Measurements from ENCODE around the gene PPCS.

Gene PPCS

DNA sequence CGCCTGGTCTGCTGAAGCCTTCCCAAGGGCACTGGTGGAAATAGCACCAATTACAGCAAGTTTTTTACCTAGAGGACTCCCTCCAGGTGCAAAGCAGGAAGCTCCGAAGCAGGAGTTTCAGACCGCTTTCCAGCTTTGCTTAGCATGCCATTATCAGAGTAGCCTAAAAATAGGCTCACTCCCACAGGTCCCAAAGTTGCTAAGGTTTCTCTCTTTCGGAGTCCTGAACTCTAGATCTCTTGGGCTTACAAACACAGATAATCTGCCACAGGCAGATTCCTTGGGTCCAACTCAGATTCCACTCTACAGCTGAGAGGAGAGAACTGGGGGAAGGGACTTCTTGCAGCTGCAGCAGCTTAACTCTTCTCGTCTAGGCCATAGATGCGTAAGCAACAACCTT, 23.0 kb upstream of the PPCS start:
- Histone ChIP-seq H3K27ac (ENCODE audit: low read length) (no peak overlapping the region), H3K9me3 (replicated peaks; ENCODE audit: insufficient read depth, low read length) (no peaks in the 10 kb centered on the region), H2AFZ (ENCODE audit: low read length) (no peak overlapping the region), H3K27me3 (replicated peaks; ENCODE audit: insufficient read depth, low read length) (no peaks in the 10 kb centered on the region), H4K20me1 (ENCODE audit: insufficient read depth, low read length) (no peaks in the 10 kb centered on the region), H3K9ac (ENCODE audit: low read length) (no peak overlapping the region), H3K79me2 (ENCODE audit: low read length) (no peaks in the 10 kb centered on the region), H3K4me2 (ENCODE audit: low read depth, low read length) (no peak overlapping the region), H3F3A (ENCODE audit: insufficient read depth, low read length) (no peaks in the 10 kb centered on the region), H3K9me2 (replicated peaks; ENCODE audit: insufficient read depth, low read length) (no peaks in the 10 kb centered on the region), H3K4me1 (ENCODE audit: low read length) (no peaks in the 10 kb centered on the region), H3K4me3 (ENCODE audit: low read length) (no peak overlapping the region), H3K36me3 (replicated peaks; ENCODE audit: insufficient read depth, low read length) (no peaks in the 10 kb centered on the region)
- TF ChIP-seq, protein P1, sequence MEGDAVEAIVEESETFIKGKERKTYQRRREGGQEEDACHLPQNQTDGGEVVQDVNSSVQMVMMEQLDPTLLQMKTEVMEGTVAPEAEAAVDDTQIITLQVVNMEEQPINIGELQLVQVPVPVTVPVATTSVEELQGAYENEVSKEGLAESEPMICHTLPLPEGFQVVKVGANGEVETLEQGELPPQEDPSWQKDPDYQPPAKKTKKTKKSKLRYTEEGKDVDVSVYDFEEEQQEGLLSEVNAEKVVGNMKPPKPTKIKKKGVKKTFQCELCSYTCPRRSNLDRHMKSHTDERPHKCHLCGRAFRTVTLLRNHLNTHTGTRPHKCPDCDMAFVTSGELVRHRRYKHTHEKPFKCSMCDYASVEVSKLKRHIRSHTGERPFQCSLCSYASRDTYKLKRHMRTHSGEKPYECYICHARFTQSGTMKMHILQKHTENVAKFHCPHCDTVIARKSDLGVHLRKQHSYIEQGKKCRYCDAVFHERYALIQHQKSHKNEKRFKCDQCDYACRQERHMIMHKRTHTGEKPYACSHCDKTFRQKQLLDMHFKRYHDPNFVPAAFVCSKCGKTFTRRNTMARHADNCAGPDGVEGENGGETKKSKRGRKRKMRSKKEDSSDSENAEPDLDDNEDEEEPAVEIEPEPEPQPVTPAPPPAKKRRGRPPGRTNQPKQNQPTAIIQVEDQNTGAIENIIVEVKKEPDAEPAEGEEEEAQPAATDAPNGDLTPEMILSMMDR (IDR thresholded peaks at IDR 0.05; ENCODE audit: low read length) = no peak
- TF ChIP-seq EZH2 (optimal IDR thresholded peaks at IDR 0.05; ENCODE audit: low read depth, low read length) (no peak), EZH2phosphoT487 (IDR thresholded peaks at IDR 0.05; ENCODE audit: low read length) (no peak)
- DNase-seq = no peak

DNA sequence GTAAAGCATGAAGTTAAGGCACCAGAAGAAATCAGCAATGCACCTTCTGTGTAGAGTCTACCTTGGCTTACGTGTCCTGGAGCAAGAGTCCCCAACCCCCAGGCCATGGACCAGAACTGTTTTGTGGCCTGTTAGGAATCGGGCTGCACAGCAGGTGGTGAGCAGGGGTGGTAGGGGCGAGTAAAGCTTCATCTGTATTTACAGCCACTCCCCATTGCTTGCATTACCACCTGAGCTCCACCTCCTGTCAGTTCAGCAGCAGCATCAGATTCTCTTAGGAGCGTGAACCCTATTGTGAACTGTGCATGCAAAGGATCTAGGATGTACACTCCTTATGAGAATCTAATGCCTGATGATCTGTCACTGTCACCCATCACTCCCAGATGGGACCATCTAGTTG, 22.0 kb upstream of the PPCS start:
- Histone ChIP-seq H3K4me1 (ENCODE audit: low read length) (no peaks in the 10 kb centered on the region), H3K9me3 (replicated peaks; ENCODE audit: insufficient read depth, low read length) (no peaks in the 10 kb centered on the region), H3K27me3 (replicated peaks; ENCODE audit: insufficient read depth, low read length) (no peaks in the 10 kb centered on the region), H2AFZ (ENCODE audit: low read length) (no peak overlapping the region), H3K4me3 (ENCODE audit: low read length) (no peak overlapping the region), H3K79me2 (ENCODE audit: low read length) (no peaks in the 10 kb centered on the region), H3K9me2 (replicated peaks; ENCODE audit: insufficient read depth, low read length) (no peaks in the 10 kb centered on the region), H3K9ac (ENCODE audit: low read length) (no peak overlapping the region), H3K36me3 (replicated peaks; ENCODE audit: insufficient read depth, low read length) (no peaks in the 10 kb centered on the region), H3F3A (ENCODE audit: insufficient read depth, low read length) (no peaks in the 10 kb centered on the region), H3K27ac (ENCODE audit: low read length) (no peak overlapping the region), H3K4me2 (ENCODE audit: low read depth, low read length) (no peak overlapping the region), H4K20me1 (ENCODE audit: insufficient read depth, low read length) (no peaks in the 10 kb centered on the region)
- TF ChIP-seq, protein P1 (IDR thresholded peaks at IDR 0.05; ENCODE audit: low read length) = no peak
- TF ChIP-seq EZH2 (optimal IDR thresholded peaks at IDR 0.05; ENCODE audit: low read depth, low read length) (no peak), EZH2phosphoT487 (IDR thresholded peaks at IDR 0.05; ENCODE audit: low read length) (no peak)
- DNase-seq = no peak

DNA sequence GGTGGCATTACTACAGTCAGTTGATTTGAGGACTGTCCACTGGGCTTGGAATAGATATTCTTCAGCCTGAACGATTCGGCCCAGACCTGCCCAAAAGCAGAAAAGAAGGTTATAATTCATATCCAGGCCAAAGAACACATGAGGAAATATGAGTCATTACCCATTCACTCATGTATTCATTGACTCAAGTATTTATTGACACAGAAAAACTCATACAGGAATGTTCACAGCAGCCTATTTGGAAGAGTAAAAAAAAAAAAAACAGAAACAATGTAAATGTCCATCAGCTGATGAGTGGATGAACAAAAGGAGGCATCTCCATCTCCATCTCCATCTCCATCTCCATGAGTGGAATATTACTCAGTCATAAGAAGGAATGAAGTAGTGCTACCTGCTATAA, 16.4 kb upstream of the PPCS start:
- H3K79me2 ChIP-seq (ENCODE audit: low read length) = no peaks in the 10 kb centered on the region
- no peaks in the 10 kb centered on the region for H3K36me3 ChIP-seq (replicated peaks; ENCODE audit: insufficient read depth, low read length)
- TF ChIP-seq, protein P1 (IDR thresholded peaks at IDR 0.05; ENCODE audit: low read length) = no peak
- TF ChIP-seq EZH2phosphoT487 (IDR thresholded peaks at IDR 0.05; ENCODE audit: low read length) (no peak), EZH2 (optimal IDR thresholded peaks at IDR 0.05; ENCODE audit: low read depth, low read length) (no peak)
- H4K20me1 ChIP-seq (ENCODE audit: insufficient read depth, low read length) = no peaks in the 10 kb centered on the region
- H2AFZ ChIP-seq (ENCODE audit: low read length) = no peak overlapping the region
- H3K9me3 ChIP-seq (replicated peaks; ENCODE audit: insufficient read depth, low read length) = no peaks in the 10 kb centered on the region
- no peak overlapping the region for H3K27ac ChIP-seq (ENCODE audit: low read length)
- H3F3A ChIP-seq (ENCODE audit: insufficient read depth, low read length) = no peaks in the 10 kb centered on the region
- H3K9me2 ChIP-seq (replicated peaks; ENCODE audit: insufficient read depth, low read length) = no peaks in the 10 kb centered on the region
- no peaks in the 10 kb centered on the region for H3K27me3 ChIP-seq (replicated peaks; ENCODE audit: insufficient read depth, low read length)
- DNase-seq = no peak
- H3K4me3 ChIP-seq (ENCODE audit: low read length) = no peak overlapping the region
- no peaks in the 10 kb centered on the region for H3K4me1 ChIP-seq (ENCODE audit: low read length)
- no peak overlapping the region for H3K4me2 ChIP-seq (ENCODE audit: low read depth, low read length)
- no peak overlapping the region for H3K9ac ChIP-seq (ENCODE audit: low read length)
